ENCODE measurements around the gene TRAF7. TPM values are rescaled to one million over a fixed set of nuclear protein-coding genes. Genes with fewer than 3 reads are reported as not detected.

TRAF7 gene
- total RNA-seq, 6 donors from 2014 or later: 34.6 to 72.6 (median 52.9) TPM

DNA sequence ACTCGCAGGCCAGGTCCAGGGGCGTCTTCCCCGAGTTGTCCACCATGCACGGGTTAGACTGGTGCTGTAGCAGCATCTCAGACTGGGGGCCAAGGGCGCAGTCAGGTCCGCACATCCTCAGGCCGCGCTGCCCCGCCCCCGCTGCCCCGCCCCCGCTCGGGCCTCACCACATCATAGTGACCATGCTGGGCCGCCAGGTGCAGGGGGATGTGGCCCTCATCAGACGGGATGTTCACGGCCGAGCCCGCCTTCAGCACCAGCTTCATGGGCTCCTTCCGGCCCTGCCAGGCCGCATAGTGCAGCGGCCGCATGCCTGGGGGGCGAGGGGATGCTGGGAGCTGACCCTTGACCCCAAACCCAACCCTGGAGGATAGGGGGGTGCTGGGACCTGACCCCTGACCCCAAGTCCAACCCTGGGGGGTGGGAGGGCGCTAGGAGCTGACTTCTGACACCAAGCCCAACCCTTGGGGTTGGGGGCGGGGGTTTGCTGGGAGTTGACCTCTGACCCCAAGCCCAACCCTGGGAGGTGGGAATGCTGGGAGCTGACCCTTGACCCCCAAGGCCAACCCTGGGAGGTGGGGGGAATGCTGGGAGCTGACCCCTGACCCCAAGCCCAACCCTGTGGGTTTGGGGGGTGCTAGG, 33.8 kb downstream of the TRAF7 start:
- no peaks in the 10 kb centered on the region for H3K4me1 ChIP-seq
- DNase-seq (peak in 1 of 2 donors; percentile 76), ATAC-seq (ENCODE audit: low FRiP score in 2 of 2) (no peak)
- no peaks in the 10 kb centered on the region for H3K36me3 ChIP-seq
- H3K27me3 ChIP-seq: no peaks in the 10 kb centered on the region
- no peak overlapping the region for H3K4me3 ChIP-seq
- H3K27ac ChIP-seq: no peak overlapping the region
- WGBS, 2 donors: 96% methylated on average over 14 of the region's 25 CpGs; no CpG with 5 or more reads in 1 of the 2 donors
- TF ChIP-seq POLR2A (IDR thresholded peaks at IDR 0.05): no peak
- TF ChIP-seq EP300 (IDR thresholded peaks at IDR 0.05): no peak
- TF ChIP-seq, protein P1, sequence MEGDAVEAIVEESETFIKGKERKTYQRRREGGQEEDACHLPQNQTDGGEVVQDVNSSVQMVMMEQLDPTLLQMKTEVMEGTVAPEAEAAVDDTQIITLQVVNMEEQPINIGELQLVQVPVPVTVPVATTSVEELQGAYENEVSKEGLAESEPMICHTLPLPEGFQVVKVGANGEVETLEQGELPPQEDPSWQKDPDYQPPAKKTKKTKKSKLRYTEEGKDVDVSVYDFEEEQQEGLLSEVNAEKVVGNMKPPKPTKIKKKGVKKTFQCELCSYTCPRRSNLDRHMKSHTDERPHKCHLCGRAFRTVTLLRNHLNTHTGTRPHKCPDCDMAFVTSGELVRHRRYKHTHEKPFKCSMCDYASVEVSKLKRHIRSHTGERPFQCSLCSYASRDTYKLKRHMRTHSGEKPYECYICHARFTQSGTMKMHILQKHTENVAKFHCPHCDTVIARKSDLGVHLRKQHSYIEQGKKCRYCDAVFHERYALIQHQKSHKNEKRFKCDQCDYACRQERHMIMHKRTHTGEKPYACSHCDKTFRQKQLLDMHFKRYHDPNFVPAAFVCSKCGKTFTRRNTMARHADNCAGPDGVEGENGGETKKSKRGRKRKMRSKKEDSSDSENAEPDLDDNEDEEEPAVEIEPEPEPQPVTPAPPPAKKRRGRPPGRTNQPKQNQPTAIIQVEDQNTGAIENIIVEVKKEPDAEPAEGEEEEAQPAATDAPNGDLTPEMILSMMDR (IDR thresholded peaks at IDR 0.05): no peak
- TF ChIP-seq POLR2AphosphoS5 (IDR thresholded peaks at IDR 0.05): no peak
- H3K9me3 ChIP-seq: no peaks in the 10 kb centered on the region

DNA sequence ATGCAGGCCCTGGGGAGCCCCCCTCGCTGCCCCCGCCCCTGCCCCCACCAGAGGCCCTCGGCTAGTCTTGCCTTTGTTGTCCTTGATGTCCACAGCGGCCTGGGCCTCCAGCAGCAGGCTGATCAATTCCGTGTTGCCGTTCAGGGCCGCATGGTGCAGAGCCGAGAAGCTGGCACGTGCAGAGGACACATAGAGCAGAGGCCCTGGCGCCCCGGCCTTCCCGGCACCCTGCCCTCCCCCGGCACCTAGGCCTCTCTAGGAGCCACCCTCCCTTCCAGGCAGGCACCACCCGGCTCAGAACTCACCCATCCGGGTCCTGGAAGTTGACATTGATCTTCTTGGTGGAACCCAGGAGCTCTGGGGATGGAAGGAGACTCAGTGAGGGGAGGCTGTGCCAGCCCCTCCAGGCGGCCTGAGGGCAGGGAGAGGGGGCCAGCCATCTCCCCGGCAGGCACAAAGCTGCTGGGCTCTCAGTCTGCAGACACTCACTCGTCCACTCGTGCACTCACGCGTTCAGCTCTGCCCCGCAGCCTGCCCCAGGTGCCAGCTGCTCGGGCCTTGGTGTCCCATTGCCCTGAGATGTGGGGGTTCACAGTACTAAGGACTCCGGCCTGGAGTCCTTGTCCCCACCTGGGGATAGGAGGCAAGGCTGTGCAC, 34.5 kb downstream of the TRAF7 start:
- DNase-seq: peak in 1 of 2 donors; percentile 79
- Histone ChIP-seq H3K4me3 (no peak overlapping the region), H3K9me3 (no peaks in the 10 kb centered on the region), H3K27me3 (peaks cover 0 to 6% (median 3%) of the 10 kb centered on the region in 4 donors), H3K36me3 (no peaks in the 10 kb centered on the region), H3K27ac (no peak overlapping the region), H3K4me1 (peaks cover 0 to 3% (median 1%) of the 10 kb centered on the region in 4 donors)
- no peak for ATAC-seq (ENCODE audit: low FRiP score in 2 of 2)
- no peak for TF ChIP-seq EP300 (IDR thresholded peaks at IDR 0.05)
- TF ChIP-seq, protein P1 (IDR thresholded peaks at IDR 0.05): no peak
- TF ChIP-seq POLR2A (IDR thresholded peaks at IDR 0.05): no peak
- TF ChIP-seq POLR2AphosphoS5 (IDR thresholded peaks at IDR 0.05): no peak
- WGBS, 2 donors: 91 to 92% methylated on average over 9 to 18 of the region's 24 CpGs

DNA sequence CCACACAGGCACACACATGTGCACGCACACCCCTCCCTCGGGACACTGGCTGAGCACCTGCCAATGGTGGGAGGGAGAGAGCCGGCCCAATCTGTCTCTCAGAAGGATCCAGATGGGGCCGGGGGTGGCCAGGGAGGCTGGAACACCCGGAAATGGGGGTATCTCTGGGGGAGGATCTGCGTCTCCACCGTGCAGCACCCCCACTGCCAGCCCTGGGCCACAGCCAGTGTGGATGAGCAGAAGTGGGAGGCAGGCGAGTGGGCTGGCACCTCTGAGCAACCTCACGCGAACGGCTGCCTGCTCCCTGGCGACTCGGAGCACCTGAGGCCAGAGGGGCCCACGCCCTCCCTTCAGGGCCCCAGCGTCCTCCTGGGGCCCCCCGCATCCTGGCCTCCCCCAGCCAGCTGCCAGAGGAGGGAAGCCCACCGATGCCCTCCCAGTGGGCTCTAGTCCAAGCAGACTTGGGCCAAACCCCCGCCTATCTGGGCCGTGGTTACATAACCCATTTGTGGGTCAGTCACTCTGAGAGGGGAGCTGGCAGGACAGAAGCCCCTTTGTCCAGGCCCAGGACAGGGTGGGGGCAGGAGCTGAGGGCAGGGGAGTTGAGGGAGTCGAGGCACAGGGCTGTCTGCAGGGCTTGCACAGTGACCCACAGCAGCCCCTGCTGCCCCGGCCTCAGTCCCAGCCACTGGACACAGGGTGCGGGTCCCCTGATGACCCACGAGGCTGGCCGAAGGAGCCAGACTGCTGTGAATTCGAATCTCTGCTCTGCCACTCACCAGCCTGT, 35.3 kb downstream of the TRAF7 start:
- no peaks in the 10 kb centered on the region for H3K36me3 ChIP-seq
- H3K27ac ChIP-seq: no peak overlapping the region
- peaks cover 0 to 14% (median 10%) of the 10 kb centered on the region in 4 donors for H3K27me3 ChIP-seq
- H3K4me1 ChIP-seq: peaks cover 4 to 11% (median 8%) of the 10 kb centered on the region in 4 donors
- no peak overlapping the region for H3K4me3 ChIP-seq
- peak in 1 of 2 donors; percentile 76 for DNase-seq
- TF ChIP-seq, protein P1 (IDR thresholded peaks at IDR 0.05): no peak
- TF ChIP-seq POLR2AphosphoS5 (IDR thresholded peaks at IDR 0.05) (no peak), EP300 (IDR thresholded peaks at IDR 0.05) (no peak), POLR2A (IDR thresholded peaks at IDR 0.05) (no peak)
- no peak for ATAC-seq (ENCODE audit: low FRiP score in 2 of 2)
- 83% methylated on average over 11 to 23 of the region's 25 CpGs for WGBS, 2 donors
- H3K9me3 ChIP-seq: no peaks in the 10 kb centered on the region

DNA sequence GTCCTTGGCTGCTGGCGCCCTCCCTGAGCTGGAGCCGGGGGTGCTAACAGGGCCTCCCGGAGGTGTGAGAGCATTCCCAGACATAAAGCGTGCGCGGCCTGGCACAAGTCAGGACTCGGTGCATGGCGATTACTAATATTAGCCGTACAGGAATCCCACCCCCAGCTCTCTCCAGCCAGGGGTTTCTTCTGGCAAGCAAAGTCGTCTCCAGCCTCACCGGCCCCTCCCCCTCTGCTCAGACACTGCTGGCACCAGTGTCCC, 35.8 kb downstream of the TRAF7 start:
- Histone ChIP-seq H3K27me3 (peaks cover 0 to 18% (median 13%) of the 10 kb centered on the region in 4 donors), H3K4me3 (no peak overlapping the region), H3K27ac (no peak overlapping the region), H3K36me3 (no peaks in the 10 kb centered on the region), H3K4me1 (peaks cover 8 to 15% (median 11%) of the 10 kb centered on the region in 4 donors), H3K9me3 (no peaks in the 10 kb centered on the region)
- TF ChIP-seq POLR2AphosphoS5 (IDR thresholded peaks at IDR 0.05) (no peak), POLR2A (IDR thresholded peaks at IDR 0.05) (no peak), EP300 (IDR thresholded peaks at IDR 0.05) (no peak)
- TF ChIP-seq, protein P1 (IDR thresholded peaks at IDR 0.05): no peak
- ATAC-seq (ENCODE audit: low FRiP score in 2 of 2): no peak
- 88 to 96% methylated on average over 9 to 11 of the region's 11 CpGs for WGBS, 2 donors
- DNase-seq: no peak

Measured in upper lobe of left lung (tissue), 6 donors.